ENCODE data around the gene RAB32. TPM values are rescaled to one million over a fixed set of nuclear protein-coding genes. Genes with fewer than 3 reads are reported as not detected.

RAB32 gene
- total RNA-seq, 6 donors from 2014 or later = 12.6 to 50.6 (median 30.3) TPM

DNA sequence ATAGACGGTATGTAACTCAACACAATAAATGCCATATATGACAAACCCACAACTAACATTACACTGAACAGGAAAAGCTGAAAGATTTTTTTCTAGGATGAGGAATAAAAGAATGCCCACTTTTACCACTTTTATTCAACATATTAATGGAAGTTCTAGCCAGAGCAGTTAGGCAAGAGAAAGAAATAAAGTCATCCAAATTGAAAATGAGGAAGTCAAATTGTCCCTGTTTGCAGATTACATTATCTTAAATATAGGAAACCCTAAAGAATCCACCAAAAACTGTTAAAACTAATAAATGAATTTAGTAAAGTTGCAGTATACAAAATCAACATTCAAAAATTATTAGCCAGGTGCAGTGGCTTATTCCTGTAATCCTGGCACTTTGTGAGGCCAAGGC lies 30.6 kb downstream of the RAB32 start:
- Histone ChIP-seq H3K4me1 (no peaks in the 10 kb centered on the region), H3K27ac (no peak overlapping the region), H3K27me3 (no peaks in the 10 kb centered on the region), H3K9me3 (peaks cover 0 to 7% (median 2%) of the 10 kb centered on the region in 4 donors), H3K4me3 (no peak overlapping the region), H3K36me3 (no peaks in the 10 kb centered on the region)
- no peak for TF ChIP-seq CTCF (IDR thresholded peaks at IDR 0.05)
- TF ChIP-seq EP300 (IDR thresholded peaks at IDR 0.05) = no peak
- no peak for TF ChIP-seq POLR2A (IDR thresholded peaks at IDR 0.05)
- no peak for TF ChIP-seq POLR2AphosphoS5 (IDR thresholded peaks at IDR 0.05)
- no peak for DNase-seq
- no peak for ATAC-seq (ENCODE audit: low FRiP score in 2 of 2)
- WGBS, 2 donors = 85 to 88% methylated on average over 1 of the region's 1 CpG

GRCh38 chr6:146578054-146578453 lies 34.4 kb downstream of the RAB32 start:
- ATAC-seq (ENCODE audit: low FRiP score in 2 of 2) = no peak
- no peaks in the 10 kb centered on the region for H3K4me1 ChIP-seq
- TF ChIP-seq POLR2AphosphoS5 (IDR thresholded peaks at IDR 0.05) (no peak), EP300 (IDR thresholded peaks at IDR 0.05) (no peak), POLR2A (IDR thresholded peaks at IDR 0.05) (no peak), CTCF (IDR thresholded peaks at IDR 0.05) (no peak)
- no peak overlapping the region for H3K27ac ChIP-seq
- no peak overlapping the region for H3K4me3 ChIP-seq
- H3K9me3 ChIP-seq = peaks cover 0 to 7% (median 2%) of the 10 kb centered on the region in 4 donors
- no peaks in the 10 kb centered on the region for H3K27me3 ChIP-seq
- H3K36me3 ChIP-seq = no peaks in the 10 kb centered on the region
- DNase-seq = no peak

GRCh38 chr6:146581968-146582367 lies 38.3 kb downstream of the RAB32 start:
- DNase-seq (no peak), ATAC-seq (ENCODE audit: low FRiP score in 2 of 2) (no peak)
- no peaks in the 10 kb centered on the region for H3K27me3 ChIP-seq

GRCh38 chr6:146582857-146583256 lies 39.2 kb downstream of the RAB32 start:
- H3K27me3 ChIP-seq = no peaks in the 10 kb centered on the region
- peak in 1 of 2 donors; percentile 59 for DNase-seq

More at GRCh38 chr6:146581968-146582367, 38.3 kb downstream of the RAB32 start:
- H3K36me3 ChIP-seq = no peaks in the 10 kb centered on the region
- no peak for TF ChIP-seq EP300 (IDR thresholded peaks at IDR 0.05)
- TF ChIP-seq POLR2A (IDR thresholded peaks at IDR 0.05) = no peak
- no peak for TF ChIP-seq POLR2AphosphoS5 (IDR thresholded peaks at IDR 0.05)
- no peak for TF ChIP-seq CTCF (IDR thresholded peaks at IDR 0.05)
- WGBS, 2 donors = 63 to 73% methylated on average over 1 of the region's 1 CpG
- no peak overlapping the region for H3K27ac ChIP-seq
- no peaks in the 10 kb centered on the region for H3K9me3 ChIP-seq
- no peaks in the 10 kb centered on the region for H3K4me1 ChIP-seq
- no peak overlapping the region for H3K4me3 ChIP-seq

More at GRCh38 chr6:146582857-146583256, 39.2 kb downstream of the RAB32 start:
- Histone ChIP-seq H3K9me3 (no peaks in the 10 kb centered on the region), H3K27ac (no peak overlapping the region), H3K4me3 (no peak overlapping the region), H3K4me1 (no peaks in the 10 kb centered on the region), H3K36me3 (no peaks in the 10 kb centered on the region)
- WGBS, 2 donors = 70% methylated on average over 3 to 5 of the region's 5 CpGs
- TF ChIP-seq POLR2AphosphoS5 (IDR thresholded peaks at IDR 0.05) = no peak
- TF ChIP-seq POLR2A (IDR thresholded peaks at IDR 0.05) = no peak
- TF ChIP-seq EP300 (IDR thresholded peaks at IDR 0.05) = no peak
- TF ChIP-seq CTCF (IDR thresholded peaks at IDR 0.05) = no peak
- peak; percentile 19 to 57 for ATAC-seq (ENCODE audit: low FRiP score in 2 of 2)

All from upper lobe of left lung (tissue), 6 donors.